Coronary artery (tissue), 2 donors: ENCODE measurements around the gene TRIP12.
A peak's percentile ranks its signal among the peaks of the same experiment; 100 is the strongest.
"Not testable (repeated sequence)": the region's sequence is repeated elsewhere in the genome, so short reads cannot be mapped to it uniquely, and the experiment has no call there.

Experiments used
- DNase-seq: peaks from one replicate; pipeline ENCODE4 v3.0.0-alpha.2; 2017; ENCODE audit warnings: low spot score
- H3K27ac ChIP-seq, 2 donors: fragments of 200-600 bp; sonication (generic); one replicate each; pipeline ENCODE4 v1.5.1; 2016 to 2019
- H3K4me3 ChIP-seq: fragments of 200-600 bp; sonication (generic); 2 replicates; pipeline ENCODE4 v1.5.1; 2016; ENCODE audit warnings: mild to moderate bottlenecking, moderate library complexity
- TF ChIP-seq, protein P1 (sequence below): fragments of 200-600 bp; sonication (generic); IDR thresholded peaks from one replicate; pipeline ENCODE4 v1.5.1; 2019; ENCODE audit warnings: antibody characterized with exemption

TRIP12 gene

DNA sequence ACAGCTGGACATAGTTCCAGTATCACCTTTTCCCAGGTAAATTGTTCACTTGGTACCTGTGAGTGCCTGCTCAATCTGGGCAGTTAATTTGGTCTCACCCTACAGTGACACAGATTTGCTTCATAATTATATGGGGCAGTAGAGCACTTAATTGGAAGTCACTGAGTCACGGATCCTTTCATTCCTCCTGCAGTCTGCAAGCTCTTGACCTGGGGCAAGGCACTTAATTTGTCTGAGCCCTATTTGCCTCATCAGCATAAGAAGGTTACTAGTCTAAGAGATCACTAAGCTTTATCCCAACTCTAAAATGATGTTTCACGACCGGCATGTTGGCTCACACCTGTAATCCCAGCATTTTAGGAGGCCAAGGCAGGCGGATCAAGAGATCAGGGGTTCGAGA, 9.4 kb upstream of the TRIP12 start:
- no peak overlapping the region for H3K27ac ChIP-seq
- DNase-seq = no peak
- TF ChIP-seq, protein P1, sequence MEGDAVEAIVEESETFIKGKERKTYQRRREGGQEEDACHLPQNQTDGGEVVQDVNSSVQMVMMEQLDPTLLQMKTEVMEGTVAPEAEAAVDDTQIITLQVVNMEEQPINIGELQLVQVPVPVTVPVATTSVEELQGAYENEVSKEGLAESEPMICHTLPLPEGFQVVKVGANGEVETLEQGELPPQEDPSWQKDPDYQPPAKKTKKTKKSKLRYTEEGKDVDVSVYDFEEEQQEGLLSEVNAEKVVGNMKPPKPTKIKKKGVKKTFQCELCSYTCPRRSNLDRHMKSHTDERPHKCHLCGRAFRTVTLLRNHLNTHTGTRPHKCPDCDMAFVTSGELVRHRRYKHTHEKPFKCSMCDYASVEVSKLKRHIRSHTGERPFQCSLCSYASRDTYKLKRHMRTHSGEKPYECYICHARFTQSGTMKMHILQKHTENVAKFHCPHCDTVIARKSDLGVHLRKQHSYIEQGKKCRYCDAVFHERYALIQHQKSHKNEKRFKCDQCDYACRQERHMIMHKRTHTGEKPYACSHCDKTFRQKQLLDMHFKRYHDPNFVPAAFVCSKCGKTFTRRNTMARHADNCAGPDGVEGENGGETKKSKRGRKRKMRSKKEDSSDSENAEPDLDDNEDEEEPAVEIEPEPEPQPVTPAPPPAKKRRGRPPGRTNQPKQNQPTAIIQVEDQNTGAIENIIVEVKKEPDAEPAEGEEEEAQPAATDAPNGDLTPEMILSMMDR = no peak
- no peak overlapping the region for H3K4me3 ChIP-seq

DNA sequence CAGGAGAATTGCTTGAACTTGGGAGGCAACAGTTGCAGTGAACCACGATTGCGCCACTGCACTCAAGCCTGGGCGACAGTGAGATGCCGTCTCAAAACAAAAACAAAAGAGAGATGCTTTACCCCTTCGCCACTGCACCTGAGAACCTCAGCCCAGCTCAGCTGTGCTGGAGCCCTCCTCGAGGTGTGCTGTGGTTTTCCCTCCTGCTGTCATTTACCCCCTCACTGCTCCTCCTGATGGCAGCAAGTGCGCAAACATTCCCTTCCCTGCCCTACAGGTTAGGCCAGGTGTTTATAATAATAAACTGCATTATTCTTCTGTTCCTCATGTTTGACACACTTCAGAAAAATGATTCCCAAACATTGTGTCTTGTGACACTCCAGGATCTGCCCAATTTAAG, 8.8 kb upstream of the TRIP12 start:
- no peak overlapping the region for H3K27ac ChIP-seq
- no peak overlapping the region for H3K4me3 ChIP-seq
- TF ChIP-seq, protein P1 = no peak
- no peak for DNase-seq

GRCh38 chr2:229927817-229928321, 6.1 kb upstream of the TRIP12 start:
- no peak overlapping the region for H3K27ac ChIP-seq
- TF ChIP-seq, protein P1 = no peak
- no peak for DNase-seq

DNA sequence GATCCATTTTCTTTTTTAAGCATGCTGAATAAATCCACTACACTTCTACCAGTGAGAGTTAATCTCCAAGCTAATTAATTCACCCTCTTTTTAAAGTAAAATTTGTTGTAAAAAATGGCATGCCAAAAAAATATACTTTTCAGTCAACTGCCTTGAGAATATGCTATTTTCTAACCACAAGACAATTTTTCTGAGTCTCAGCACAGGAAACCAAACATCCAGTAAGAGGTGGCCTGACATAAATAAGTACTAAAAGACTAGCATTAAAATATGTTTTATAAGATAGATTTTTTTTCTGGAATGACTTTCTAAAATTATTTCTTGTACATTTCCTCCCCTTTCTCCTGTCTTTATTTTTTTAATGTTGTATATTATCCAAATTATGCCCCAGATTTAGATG, 3.4 kb upstream of the TRIP12 start:
- Histone ChIP-seq H3K4me3 (no peak overlapping the region), H3K27ac (no peak overlapping the region)
- DNase-seq = no peak
- TF ChIP-seq, protein P1 = no peak

More at GRCh38 chr2:229927817-229928321, 6.1 kb upstream of the TRIP12 start:
- H3K4me3 ChIP-seq = no peak overlapping the region

- H3K4me3 ChIP-seq, H3K27ac ChIP-seq, DNase-seq: not testable (repeated sequence)
These were observed 2.7 kb upstream of the TRIP12 start for GRCh38 chr2:229924541-229924940.

DNA sequence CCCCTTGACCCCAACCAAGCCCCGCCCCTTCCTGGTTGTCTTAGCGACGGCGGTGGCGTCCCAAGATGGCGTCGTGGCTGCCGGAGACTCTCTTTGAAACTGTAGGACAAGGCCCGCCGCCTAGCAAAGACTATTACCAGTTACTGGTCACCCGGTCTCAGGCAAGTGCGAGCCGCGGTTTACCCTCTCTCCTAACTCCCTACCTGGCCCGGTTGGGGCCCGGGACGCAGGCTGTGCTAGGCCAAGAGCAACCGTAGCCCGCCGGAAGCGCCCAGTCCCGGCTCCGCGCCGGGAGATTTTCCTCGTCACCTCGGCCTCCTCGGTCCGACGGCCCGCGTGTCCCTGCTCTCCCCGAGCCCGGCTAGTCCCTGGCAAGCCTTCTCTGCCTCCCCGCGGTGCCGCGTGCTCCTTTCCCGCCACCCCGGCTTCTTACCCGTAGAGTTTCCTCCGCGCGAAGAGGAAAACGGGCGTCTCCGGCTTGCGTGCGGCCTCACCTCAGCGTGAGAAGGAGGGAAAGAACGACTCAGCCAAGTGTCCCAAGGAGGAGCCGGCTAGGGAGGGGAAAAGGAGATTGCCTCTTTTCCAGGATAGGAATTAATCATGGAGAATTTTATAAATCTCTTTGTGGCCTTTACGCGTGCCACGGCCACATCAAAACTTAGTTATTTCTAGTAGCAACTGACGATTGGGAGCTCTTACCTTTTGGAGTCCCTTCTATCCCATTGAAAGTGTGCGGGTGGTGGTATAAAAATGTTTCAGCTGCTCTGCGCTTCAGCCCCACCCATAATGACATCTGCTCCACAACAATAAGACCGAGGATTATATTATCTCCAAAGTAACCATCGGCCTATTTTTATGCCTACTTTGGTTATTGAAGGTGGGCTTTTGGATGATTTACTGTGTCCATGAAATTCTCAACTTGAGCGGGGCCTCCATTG, 909 bp upstream of the TRIP12 start, which contains the start of gene FBXO36:
FBXO36 (plus strand) TSS at position 55 of the 938 bp plus-strand sequence; CDS start at position 66, 11 bp downstream.
- DNase-seq = peak; percentile 82
- Histone ChIP-seq H3K27ac (peak within 1 kb of the TSS; percentile 96 to 98), H3K4me3 (peak within 1 kb of the TSS; percentile 93)
- TF ChIP-seq, protein P1 = no peak

DNA sequence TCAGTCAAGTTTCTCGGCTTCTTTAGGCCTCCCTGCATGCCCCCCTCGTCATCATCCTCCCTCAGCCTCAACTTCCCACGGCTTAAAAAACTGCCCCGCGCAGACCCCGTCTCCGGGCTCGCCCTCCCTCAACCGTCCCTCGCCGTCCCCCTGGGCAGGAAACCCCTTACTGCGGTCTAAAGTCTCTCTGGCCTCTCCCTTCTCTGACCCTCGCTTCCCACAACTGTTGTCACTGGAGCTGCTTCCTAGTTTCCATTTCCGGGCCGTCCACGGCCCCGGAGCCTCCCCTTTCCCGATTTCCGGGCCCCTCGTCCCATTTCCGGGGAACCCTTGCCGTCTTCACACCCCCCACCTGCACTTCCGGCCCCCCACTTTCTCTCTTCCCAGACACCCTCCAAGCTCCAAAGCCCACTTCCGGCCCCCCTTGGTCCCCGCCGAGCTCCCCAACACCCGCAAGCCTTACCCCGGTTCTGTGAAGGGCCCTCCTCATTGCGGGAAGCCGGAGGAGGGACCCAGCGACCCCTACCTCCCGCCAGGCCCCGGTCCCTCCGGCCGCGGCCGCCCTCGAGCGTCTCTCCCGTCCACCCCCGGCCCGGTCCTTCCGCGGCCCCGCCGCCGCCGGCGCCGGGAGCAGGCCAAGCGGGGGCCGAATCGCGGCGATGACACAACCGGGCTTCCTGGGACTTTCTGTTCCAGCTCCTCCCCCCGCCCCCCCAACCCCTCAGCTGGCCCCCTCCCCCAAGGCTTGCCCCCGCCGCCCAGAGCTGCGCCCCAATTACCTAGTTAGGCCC, 513 bp downstream of the TRIP12 start:
- H3K4me3 ChIP-seq = peak overlapping the region; percentile 93
- peak; percentile 80 for DNase-seq
- TF ChIP-seq, protein P1 = no peak

More for the DNA sequence above, 513 bp downstream of the TRIP12 start:
- peak overlapping the region; percentile 96 to 98 for H3K27ac ChIP-seq
